SK-N-SH treated with all-trans-retinoic acid at 6 μM for 48 hours (cell line): ENCODE results near the gene CGB3.

Source experiments
- ATAC-seq: fragments of 200-7000 bp; cut with Tn5 transposase; 3 replicates; pipeline ENCODE4 v1.9.1; 2020; ENCODE audit warnings: mild to moderate bottlenecking, moderate library complexity
- BACH2 ChIP-seq: fragments of 250-450 bp; sonication (Bioruptor Pico); IDR thresholded peaks from 2 replicates; pipeline ENCODE4 v1.9.0; 2021; ENCODE audit warnings: mild to moderate bottlenecking, borderline replicate concordance
- CSDC2 ChIP-seq: fragments of 250-450 bp; sonication (Bioruptor Pico); IDR thresholded peaks from 2 replicates; pipeline ENCODE4 v1.5.0; 2020; ENCODE audit warnings: mild to moderate bottlenecking, moderate library complexity
- ESRRG ChIP-seq: fragments of 250-450 bp; sonication (Bioruptor Pico); IDR thresholded peaks from 2 replicates; pipeline ENCODE4 v1.6.1; 2021; ENCODE audit warnings: mild to moderate bottlenecking
- GLIS3 ChIP-seq: fragments of 250-450 bp; sonication (Bioruptor Pico); IDR thresholded peaks from 2 replicates; pipeline ENCODE4 v1.5.0; 2020; ENCODE audit warnings: mild to moderate bottlenecking, moderate library complexity
- ISL1 ChIP-seq: fragments of 250-450 bp; sonication (Bioruptor Pico); IDR thresholded peaks from 2 replicates; pipeline ENCODE4 v2.1.2; 2022; ENCODE audit warnings: mild to moderate bottlenecking, moderate library complexity
- OSR1 ChIP-seq: fragments of 250-450 bp; sonication (Bioruptor Pico); IDR thresholded peaks from 2 replicates; pipeline ENCODE4 v1.8.0; 2022; ENCODE audit warnings: moderate library complexity, mild to moderate bottlenecking, inconsistent platforms
- PPARA ChIP-seq: fragments of 250-450 bp; sonication (Bioruptor Pico); IDR thresholded peaks from 2 replicates; pipeline ENCODE4 v1.5.0; 2020; ENCODE audit warnings: mild to moderate bottlenecking, borderline replicate concordance
- RARB ChIP-seq: fragments of 250-450 bp; sonication (Bioruptor Pico); IDR thresholded peaks from 2 replicates; pipeline ENCODE4 v1.8.0; 2021; ENCODE audit warnings: mild to moderate bottlenecking, moderate library complexity
- TCF4 ChIP-seq: fragments of 250-450 bp; sonication (Bioruptor Pico); IDR thresholded peaks from 2 replicates; pipeline ENCODE4 v1.8.0; 2021; ENCODE audit warnings: mild to moderate bottlenecking, moderate library complexity, borderline replicate concordance
- TOX ChIP-seq: fragments of 250-450 bp; sonication (Bioruptor Pico); IDR thresholded peaks from 2 replicates; pipeline ENCODE4 v1.8.0; 2021; ENCODE audit warnings: mild to moderate bottlenecking, moderate library complexity, borderline replicate concordance
- ZFP3 ChIP-seq: fragments of 250-450 bp; sonication (Bioruptor Pico); IDR thresholded peaks from 2 replicates; pipeline ENCODE4 v1.5.0; 2020; ENCODE audit warnings: mild to moderate bottlenecking, moderate library complexity
- ZNF565 ChIP-seq: fragments of 450-650 bp; formaldehyde crosslinking; conservative IDR thresholded peaks from 2 replicates; pipeline ENCODE4 v1.5.0; 2020; ENCODE audit warnings: low read depth, mild to moderate bottlenecking, moderate library complexity
- ZNF70 ChIP-seq: fragments of 450-650 bp; formaldehyde crosslinking; IDR thresholded peaks from 2 replicates; pipeline ENCODE4 v1.5.0; 2020; ENCODE audit warnings: mild to moderate bottlenecking, moderate library complexity
- ZNF8 ChIP-seq: fragments of 450-650 bp; formaldehyde crosslinking; IDR thresholded peaks from 2 replicates; pipeline ENCODE4 v1.5.0; 2020; ENCODE audit warnings: mild to moderate bottlenecking, moderate library complexity
- TF ChIP-seq, protein P1 (sequence below): fragments of 250-450 bp; sonication (Bioruptor Pico); IDR thresholded peaks from 2 replicates; pipeline ENCODE4 v1.5.1; 2021; ENCODE audit warnings: mild to moderate bottlenecking, moderate library complexity
- TF ChIP-seq, protein P2 (sequence below): fragments of 250-450 bp; sonication (Bioruptor Pico); IDR thresholded peaks from 2 replicates; pipeline ENCODE4 v1.5.0; 2020; ENCODE audit warnings: mild to moderate bottlenecking, moderate library complexity
- TF ChIP-seq, protein P3 (sequence below): fragments of 250-450 bp; sonication (Bioruptor Pico); IDR thresholded peaks from 2 replicates; pipeline ENCODE4 v1.8.0; 2020; ENCODE audit warnings: mild to moderate bottlenecking, moderate library complexity, borderline replicate concordance
- TF ChIP-seq, protein P4 (sequence below): fragments of 250-450 bp; sonication (Bioruptor Pico); IDR thresholded peaks from 2 replicates; pipeline ENCODE4 v1.8.0; 2021; ENCODE audit warnings: low read depth, mild to moderate bottlenecking, moderate library complexity, borderline replicate concordance

Gene CGB3

DNA sequence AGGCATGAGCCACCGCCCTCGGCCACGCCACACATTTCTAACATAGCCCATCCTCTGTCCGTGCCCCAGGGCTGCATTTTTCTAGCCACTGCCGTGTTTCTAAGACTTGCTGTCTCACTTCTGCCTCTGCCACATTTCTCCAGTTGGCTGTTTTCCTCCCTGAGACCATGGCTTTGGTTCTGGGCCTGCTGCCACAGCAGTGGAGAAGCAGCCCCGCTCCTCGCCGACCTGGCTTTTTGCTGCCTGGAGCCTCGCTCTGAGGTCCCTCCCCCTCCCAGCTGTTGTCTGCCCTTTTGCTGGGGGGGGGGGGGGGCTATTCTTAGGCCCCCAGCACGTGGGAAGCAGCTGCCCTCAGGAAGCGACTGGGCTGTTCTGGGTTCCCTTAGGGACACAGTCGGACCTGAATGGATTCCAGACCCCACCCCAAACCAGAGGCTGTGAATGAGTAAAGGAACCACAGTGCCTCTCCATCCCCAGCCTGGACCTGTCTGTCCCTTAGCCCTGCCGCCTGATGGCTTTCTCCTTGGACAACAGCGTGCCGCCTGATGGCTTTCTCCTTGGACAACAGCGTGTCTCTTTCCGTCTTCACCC, 34.3 kb downstream of the CGB3 start:
- TF ChIP-seq ZNF8 (CRISPR knock-in tag) (no peak), ZNF565 (CRISPR knock-in tag) (no peak), ZFP3 (CRISPR knock-in tag) (no peak)
- TF ChIP-seq, all 23 proteins: peak for 0
- ATAC-seq, result no peak

DNA sequence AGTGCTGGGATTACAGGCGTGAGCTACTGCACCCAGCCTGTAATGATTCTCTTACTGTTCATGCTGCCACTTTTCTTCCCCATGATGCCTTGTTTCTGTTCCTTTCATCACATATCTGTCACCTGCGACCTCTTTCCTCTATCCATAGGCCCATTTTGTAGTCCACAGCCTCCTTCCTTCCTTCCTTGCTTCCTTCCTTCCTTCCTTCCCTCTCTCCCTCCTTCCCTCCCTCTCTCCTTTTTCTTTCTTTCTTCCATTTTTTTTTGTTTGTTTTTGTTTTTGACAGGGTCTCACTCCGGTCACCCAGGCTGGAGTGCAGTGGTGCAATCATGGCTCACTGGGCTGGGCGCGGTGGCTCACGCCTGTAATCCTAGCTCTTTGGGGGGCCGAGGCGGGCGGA, 35.3 kb downstream of the CGB3 start:
- no peak for ATAC-seq
- TF ChIP-seq ESRRG (CRISPR knock-in tag) (no peak), ISL1 (CRISPR knock-in tag) (no peak), ZFP3 (CRISPR knock-in tag) (no peak), GLIS3 (no peak), RARB (CRISPR knock-in tag) (no peak), PPARA (no peak), BACH2 (CRISPR knock-in tag) (no peak), TCF4 (CRISPR knock-in tag) (no peak), ZNF70 (no peak)
- TF ChIP-seq, protein P1, sequence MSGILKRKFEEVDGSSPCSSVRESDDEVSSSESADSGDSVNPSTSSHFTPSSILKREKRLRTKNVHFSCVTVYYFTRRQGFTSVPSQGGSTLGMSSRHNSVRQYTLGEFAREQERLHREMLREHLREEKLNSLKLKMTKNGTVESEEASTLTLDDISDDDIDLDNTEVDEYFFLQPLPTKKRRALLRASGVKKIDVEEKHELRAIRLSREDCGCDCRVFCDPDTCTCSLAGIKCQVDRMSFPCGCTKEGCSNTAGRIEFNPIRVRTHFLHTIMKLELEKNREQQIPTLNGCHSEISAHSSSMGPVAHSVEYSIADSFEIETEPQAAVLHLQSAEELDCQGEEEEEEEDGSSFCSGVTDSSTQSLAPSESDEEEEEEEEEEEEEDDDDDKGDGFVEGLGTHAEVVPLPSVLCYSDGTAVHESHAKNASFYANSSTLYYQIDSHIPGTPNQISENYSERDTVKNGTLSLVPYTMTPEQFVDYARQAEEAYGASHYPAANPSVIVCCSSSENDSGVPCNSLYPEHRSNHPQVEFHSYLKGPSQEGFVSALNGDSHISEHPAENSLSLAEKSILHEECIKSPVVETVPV, result no peak
- TF ChIP-seq, protein P2, sequence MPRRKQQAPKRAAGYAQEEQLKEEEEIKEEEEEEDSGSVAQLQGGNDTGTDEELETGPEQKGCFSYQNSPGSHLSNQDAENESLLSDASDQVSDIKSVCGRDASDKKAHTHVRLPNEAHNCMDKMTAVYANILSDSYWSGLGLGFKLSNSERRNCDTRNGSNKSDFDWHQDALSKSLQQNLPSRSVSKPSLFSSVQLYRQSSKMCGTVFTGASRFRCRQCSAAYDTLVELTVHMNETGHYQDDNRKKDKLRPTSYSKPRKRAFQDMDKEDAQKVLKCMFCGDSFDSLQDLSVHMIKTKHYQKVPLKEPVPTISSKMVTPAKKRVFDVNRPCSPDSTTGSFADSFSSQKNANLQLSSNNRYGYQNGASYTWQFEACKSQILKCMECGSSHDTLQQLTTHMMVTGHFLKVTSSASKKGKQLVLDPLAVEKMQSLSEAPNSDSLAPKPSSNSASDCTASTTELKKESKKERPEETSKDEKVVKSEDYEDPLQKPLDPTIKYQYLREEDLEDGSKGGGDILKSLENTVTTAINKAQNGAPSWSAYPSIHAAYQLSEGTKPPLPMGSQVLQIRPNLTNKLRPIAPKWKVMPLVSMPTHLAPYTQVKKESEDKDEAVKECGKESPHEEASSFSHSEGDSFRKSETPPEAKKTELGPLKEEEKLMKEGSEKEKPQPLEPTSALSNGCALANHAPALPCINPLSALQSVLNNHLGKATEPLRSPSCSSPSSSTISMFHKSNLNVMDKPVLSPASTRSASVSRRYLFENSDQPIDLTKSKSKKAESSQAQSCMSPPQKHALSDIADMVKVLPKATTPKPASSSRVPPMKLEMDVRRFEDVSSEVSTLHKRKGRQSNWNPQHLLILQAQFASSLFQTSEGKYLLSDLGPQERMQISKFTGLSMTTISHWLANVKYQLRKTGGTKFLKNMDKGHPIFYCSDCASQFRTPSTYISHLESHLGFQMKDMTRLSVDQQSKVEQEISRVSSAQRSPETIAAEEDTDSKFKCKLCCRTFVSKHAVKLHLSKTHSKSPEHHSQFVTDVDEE, result no peak
- TF ChIP-seq, protein P3, sequence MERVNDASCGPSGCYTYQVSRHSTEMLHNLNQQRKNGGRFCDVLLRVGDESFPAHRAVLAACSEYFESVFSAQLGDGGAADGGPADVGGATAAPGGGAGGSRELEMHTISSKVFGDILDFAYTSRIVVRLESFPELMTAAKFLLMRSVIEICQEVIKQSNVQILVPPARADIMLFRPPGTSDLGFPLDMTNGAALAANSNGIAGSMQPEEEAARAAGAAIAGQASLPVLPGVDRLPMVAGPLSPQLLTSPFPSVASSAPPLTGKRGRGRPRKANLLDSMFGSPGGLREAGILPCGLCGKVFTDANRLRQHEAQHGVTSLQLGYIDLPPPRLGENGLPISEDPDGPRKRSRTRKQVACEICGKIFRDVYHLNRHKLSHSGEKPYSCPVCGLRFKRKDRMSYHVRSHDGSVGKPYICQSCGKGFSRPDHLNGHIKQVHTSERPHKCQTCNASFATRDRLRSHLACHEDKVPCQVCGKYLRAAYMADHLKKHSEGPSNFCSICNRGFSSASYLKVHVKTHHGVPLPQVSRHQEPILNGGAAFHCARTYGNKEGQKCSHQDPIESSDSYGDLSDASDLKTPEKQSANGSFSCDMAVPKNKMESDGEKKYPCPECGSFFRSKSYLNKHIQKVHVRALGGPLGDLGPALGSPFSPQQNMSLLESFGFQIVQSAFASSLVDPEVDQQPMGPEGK (CRISPR knock-in tag), result no peak
- TF ChIP-seq, protein P4, sequence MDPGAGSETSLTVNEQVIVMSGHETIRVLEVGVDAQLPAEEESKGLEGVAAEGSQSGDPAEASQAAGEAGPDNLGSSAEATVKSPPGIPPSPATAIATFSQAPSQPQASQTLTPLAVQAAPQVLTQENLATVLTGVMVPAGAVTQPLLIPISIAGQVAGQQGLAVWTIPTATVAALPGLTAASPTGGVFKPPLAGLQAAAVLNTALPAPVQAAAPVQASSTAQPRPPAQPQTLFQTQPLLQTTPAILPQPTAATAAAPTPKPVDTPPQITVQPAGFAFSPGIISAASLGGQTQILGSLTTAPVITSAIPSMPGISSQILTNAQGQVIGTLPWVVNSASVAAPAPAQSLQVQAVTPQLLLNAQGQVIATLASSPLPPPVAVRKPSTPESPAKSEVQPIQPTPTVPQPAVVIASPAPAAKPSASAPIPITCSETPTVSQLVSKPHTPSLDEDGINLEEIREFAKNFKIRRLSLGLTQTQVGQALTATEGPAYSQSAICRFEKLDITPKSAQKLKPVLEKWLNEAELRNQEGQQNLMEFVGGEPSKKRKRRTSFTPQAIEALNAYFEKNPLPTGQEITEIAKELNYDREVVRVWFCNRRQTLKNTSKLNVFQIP (CRISPR knock-in tag), result no peak

DNA sequence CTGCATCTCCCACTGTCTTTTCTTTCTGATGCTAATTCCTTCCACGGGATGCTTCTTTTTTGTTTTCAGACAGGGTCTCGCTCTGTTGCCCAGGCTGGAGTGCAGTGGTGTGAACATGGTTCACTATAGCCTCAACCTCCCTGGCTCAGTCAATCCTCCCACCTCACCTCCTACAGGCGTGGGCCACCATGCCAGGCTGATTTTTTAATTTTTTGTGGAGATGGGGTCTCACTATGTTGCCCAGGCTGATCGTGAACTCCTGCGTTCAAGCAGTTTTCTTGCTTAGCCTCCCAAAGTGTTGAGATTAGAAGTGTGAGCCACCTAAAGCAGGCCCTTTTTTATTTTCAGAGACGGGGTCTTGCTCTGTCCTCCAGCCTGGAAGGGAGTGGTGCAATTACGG, 35.8 kb downstream of the CGB3 start:
- TF ChIP-seq, protein P1, result no peak
- TF ChIP-seq, protein P4 (CRISPR knock-in tag), result no peak
- TF ChIP-seq OSR1 (no peak), ZNF8 (CRISPR knock-in tag) (no peak), CSDC2 (CRISPR knock-in tag) (no peak), ZNF565 (CRISPR knock-in tag) (no peak), TOX (CRISPR knock-in tag) (no peak), GLIS3 (no peak)
- TF ChIP-seq, protein P2, result no peak
- TF ChIP-seq, all 23 proteins: peak for 0
- no peak for ATAC-seq
